Trophoblast cell (in vitro differentiated cells and primary cell): ENCODE results near the gene FPR1. TPM values are rescaled to one million over a fixed set of nuclear protein-coding genes. Genes with fewer than 3 reads are reported as not detected.
A peak's percentile ranks its signal among the peaks of the same experiment; 100 is the strongest.

Source experiments
- DNase-seq, 2 donors: peaks; one replicate each; pipeline ENCODE4 v3.0.0-alpha.2; 2016
- H2AFZ ChIP-seq: 2 replicates; pipeline ENCODE4 v1.6.1; 2013; ENCODE audit warnings: low read length, moderate library complexity, mild to moderate bottlenecking; ENCODE audit not compliant: insufficient read depth, poor library complexity
- H2AK5ac ChIP-seq: 2 replicates; pipeline ENCODE4 v1.6.1; 2013; ENCODE audit warnings: mild to moderate bottlenecking, low read length
- H2BK120ac ChIP-seq: 2 replicates; pipeline ENCODE4 v1.6.1; 2013; ENCODE audit warnings: low read length, mild to moderate bottlenecking, moderate library complexity; ENCODE audit not compliant: insufficient read depth, poor library complexity
- H2BK12ac ChIP-seq: 2 replicates; pipeline ENCODE4 v1.6.1; 2013; ENCODE audit warnings: mild to moderate bottlenecking, low read length, moderate library complexity
- H2BK5ac ChIP-seq: 2 replicates; pipeline ENCODE4 v1.6.1; 2013; ENCODE audit warnings: low read length, low read depth, moderate library complexity, mild to moderate bottlenecking; ENCODE audit not compliant: poor library complexity
- H3K14ac ChIP-seq: 2 replicates; pipeline ENCODE4 v1.6.1; 2013; ENCODE audit warnings: mild to moderate bottlenecking, low read length
- H3K18ac ChIP-seq: 2 replicates; pipeline ENCODE4 v1.6.1; 2013; ENCODE audit warnings: mild to moderate bottlenecking, low read length
- H3K23ac ChIP-seq: 2 replicates; pipeline ENCODE4 v1.6.1; 2013; ENCODE audit warnings: low read length
- H3K27ac ChIP-seq: 2 replicates; pipeline ENCODE4 v1.5.1; 2013; ENCODE audit warnings: low read depth, mild to moderate bottlenecking, inconsistent platforms, low read length, moderate library complexity
- H3K27me3 ChIP-seq: 2 replicates; pipeline ENCODE4 v1.6.1; 2013; ENCODE audit warnings: inconsistent platforms, mild to moderate bottlenecking, low read length, moderate library complexity; ENCODE audit not compliant: insufficient read depth
- H3K36me3 ChIP-seq, 2 experiments: 1 replicate in 1 of 2; 2 replicates in 1 of 2; pipeline ENCODE4 v1.6.1; 2013; ENCODE audit warnings: low read length in 2 of 2, mild to moderate bottlenecking in 2 of 2, moderate library complexity in 1 of 2; ENCODE audit not compliant: insufficient read depth in 2 of 2, control insufficient read depth in 1 of 2
- H3K4ac ChIP-seq: 2 replicates; pipeline ENCODE4 v1.6.1; 2013; ENCODE audit warnings: low read depth, mild to moderate bottlenecking, low read length, moderate library complexity
- H3K4me1 ChIP-seq, 2 experiments: 1 replicate in 1 of 2; 2 replicates in 1 of 2; pipeline ENCODE4 v1.6.1; 2013; ENCODE audit warnings: low read length in 2 of 2, mild to moderate bottlenecking in 2 of 2, moderate library complexity in 1 of 2; ENCODE audit not compliant: insufficient read depth in 2 of 2, control insufficient read depth in 1 of 2
- H3K4me2 ChIP-seq: 2 replicates; pipeline ENCODE4 v1.6.1; 2013; ENCODE audit warnings: inconsistent platforms, mild to moderate bottlenecking, low read length, moderate library complexity
- H3K4me3 ChIP-seq: 2 replicates; pipeline ENCODE4 v1.5.1; 2013; ENCODE audit warnings: mild to moderate bottlenecking, low read depth, low read length, inconsistent platforms
- H3K79me1 ChIP-seq: one replicate; pipeline ENCODE4 v1.6.1; 2013; ENCODE audit warnings: low read length
- H3K79me2 ChIP-seq: 2 replicates; pipeline ENCODE4 v1.6.1; 2013; ENCODE audit warnings: low read length, mild to moderate bottlenecking; ENCODE audit not compliant: control insufficient read depth, insufficient read depth, poor library complexity
- H3K9ac ChIP-seq: 2 replicates; pipeline ENCODE4 v1.6.1; 2013; ENCODE audit warnings: mild to moderate bottlenecking, low read length
- H3K9me3 ChIP-seq: 2 replicates; pipeline ENCODE4 v1.6.1; 2013; ENCODE audit warnings: low read depth, mild to moderate bottlenecking, control low read depth, inconsistent platforms, low read length; ENCODE audit not compliant: insufficient read depth
- H4K12ac ChIP-seq: 2 replicates; pipeline ENCODE4 v1.6.1; 2013; ENCODE audit warnings: low read depth, mild to moderate bottlenecking, low read length, moderate library complexity
- H4K8ac ChIP-seq: 2 replicates; pipeline ENCODE4 v1.6.1; 2013; ENCODE audit warnings: low read depth, mild to moderate bottlenecking, low read length, moderate library complexity
- H4K91ac ChIP-seq: one replicate; pipeline ENCODE4 v1.6.1; 2013; ENCODE audit warnings: low read depth, mild to moderate bottlenecking, low read length, moderate library complexity
- WGBS: extraction: QIAGEN DNeasy Blood & Tissue Kit; methylation state at CpG from one replicate; pipeline ENCODE4 v1.1.7; 2013; ENCODE audit warnings: missing lambda C conversion rate; ENCODE audit not compliant: insufficient read length, insufficient coverage; ENCODE audit errors: extremely low coverage; 5-methylcytosine and 5-hydroxymethylcytosine counted together
- polyA plus RNA-seq: library from polyadenylated mRNA; stranded (reverse); fragments of 200-250 nt; gene quantifications from 2 replicates; pipeline ENCODE4 v1.2.3, GENCODE V29; 2013

The FPR1 gene, protein sequence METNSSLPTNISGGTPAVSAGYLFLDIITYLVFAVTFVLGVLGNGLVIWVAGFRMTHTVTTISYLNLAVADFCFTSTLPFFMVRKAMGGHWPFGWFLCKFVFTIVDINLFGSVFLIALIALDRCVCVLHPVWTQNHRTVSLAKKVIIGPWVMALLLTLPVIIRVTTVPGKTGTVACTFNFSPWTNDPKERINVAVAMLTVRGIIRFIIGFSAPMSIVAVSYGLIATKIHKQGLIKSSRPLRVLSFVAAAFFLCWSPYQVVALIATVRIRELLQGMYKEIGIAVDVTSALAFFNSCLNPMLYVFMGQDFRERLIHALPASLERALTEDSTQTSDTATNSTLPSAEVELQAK
- 0.18 and 0.22 TPM in 2 replicates for polyA plus RNA-seq

GRCh38 chr19:51751655-51752054 lies at the start of gene FPR1:
Gene FPR1 (minus strand): TSS chr19:51751878. CDS start chr19:51746994, 4,884 bp downstream.
- Histone ChIP-seq H2AK5ac (no peak within 1 kb of the TSS), H4K8ac (no peak within 1 kb of the TSS), H2AFZ (no peak within 1 kb of the TSS), H3K4me3 (no peak within 1 kb of the TSS), H3K23ac (no peak within 1 kb of the TSS), H3K27me3 (no peaks in the 10 kb centered on the region), H4K12ac (no peak within 1 kb of the TSS), H3K27ac (no peak within 1 kb of the TSS), H3K9me3 (peaks cover 2% of the 10 kb centered on the region), H3K4me2 (no peak within 1 kb of the TSS), H2BK12ac (no peak within 1 kb of the TSS), H3K4ac (no peak within 1 kb of the TSS), H3K18ac (no peak within 1 kb of the TSS), H3K79me1 (no peaks in the 10 kb centered on the region), H3K9ac (no peak within 1 kb of the TSS), H3K79me2 (no peaks in the 10 kb centered on the region), H3K14ac (no peak within 1 kb of the TSS), H2BK5ac (no peak within 1 kb of the TSS), H3K4me1 (no peaks in the 10 kb centered on the region), H4K91ac (no peak within 1 kb of the TSS), H3K36me3 (no peaks in the 10 kb centered on the region), H2BK120ac (no peak within 1 kb of the TSS)
- DNase-seq: peak in 1 of 2 donors; percentile 30
- WGBS: no CpG with 5 or more reads among the region's 2 CpGs

GRCh38 chr19:51800473-51801244 lies 49.0 kb upstream of the FPR1 start:
- Histone ChIP-seq H2AFZ (no peak overlapping the region), H3K4me3 (no peak overlapping the region), H3K27ac (peak overlapping the region; percentile 85), H3K9ac (no peak overlapping the region), H3K4ac (no peak overlapping the region), H3K27me3 (no peaks in the 10 kb centered on the region), H3K4me2 (no peak overlapping the region), H3K23ac (no peak overlapping the region), H2BK5ac (peak overlapping the region; percentile 29), H2AK5ac (peak overlapping the region; percentile 20), H3K79me2 (no peaks in the 10 kb centered on the region), H3K9me3 (peaks cover 11% of the 10 kb centered on the region), H3K79me1 (peaks cover 21% of the 10 kb centered on the region), H3K4me1 (peaks cover 14 to 15% of the 10 kb centered on the region in 2 experiments), H3K18ac (no peak overlapping the region), H2BK120ac (no peak overlapping the region), H4K8ac (no peak overlapping the region), H4K91ac (peak overlapping the region; percentile 72), H4K12ac (no peak overlapping the region), H2BK12ac (peak overlapping the region; percentile 83), H3K36me3 (no peaks in the 10 kb centered on the region), H3K14ac (peak overlapping the region; percentile 67)
- DNase-seq: no peak
- WGBS: no CpG with 5 or more reads among the region's 7 CpGs

DNA sequence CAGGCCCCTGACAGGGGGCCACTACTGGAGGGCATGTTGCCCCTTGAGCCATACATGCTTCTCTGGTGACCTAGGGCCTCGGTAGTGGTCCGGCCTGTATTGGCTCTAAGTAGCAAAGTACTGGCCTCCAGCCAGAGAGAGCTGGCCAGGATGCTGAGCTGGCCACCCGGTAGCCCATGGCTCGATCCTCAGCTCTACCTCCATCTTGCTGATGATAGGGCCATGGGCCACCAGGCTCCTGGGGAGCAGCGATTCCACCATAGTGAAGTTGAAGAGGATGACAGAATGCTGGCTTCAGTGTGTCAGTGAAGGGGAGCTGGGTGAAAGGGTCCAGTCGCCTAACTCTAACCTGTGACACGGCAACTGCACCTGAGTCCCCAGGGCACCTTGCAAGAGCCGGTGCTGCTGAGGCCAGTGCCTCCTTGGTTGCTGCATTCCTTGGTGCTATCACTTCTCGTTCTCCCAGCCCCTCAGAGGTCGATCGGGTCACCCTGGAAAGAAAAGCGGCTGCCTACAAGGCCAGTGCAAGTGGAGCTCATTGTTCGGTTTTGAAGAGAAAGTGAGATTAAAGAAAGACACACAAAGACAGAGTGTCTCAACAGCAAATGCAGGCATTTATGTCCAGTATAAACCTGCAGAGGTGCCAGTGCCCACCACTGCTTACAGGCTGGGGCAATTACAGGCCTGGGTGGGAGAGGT lies 48.2 kb upstream of the FPR1 start:
- H3K14ac ChIP-seq: peak overlapping the region; percentile 67
- peak overlapping the region; percentile 44 for H4K8ac ChIP-seq
- H3K27ac ChIP-seq: peak overlapping the region; percentile 85
- no peaks in the 10 kb centered on the region for H3K27me3 ChIP-seq
- peak overlapping the region; percentile 72 for H4K91ac ChIP-seq
- H2BK5ac ChIP-seq: peak overlapping the region; percentile 81
- peaks cover 19% of the 10 kb centered on the region for H3K79me1 ChIP-seq
- DNase-seq: no peak
- no CpG with 5 or more reads among the region's 13 CpGs for WGBS
- no peak overlapping the region for H3K4ac ChIP-seq
- H3K4me2 ChIP-seq: no peak overlapping the region
- H3K9me3 ChIP-seq: peaks cover 11% of the 10 kb centered on the region
- no peak overlapping the region for H3K4me3 ChIP-seq
- H2AFZ ChIP-seq: peak overlapping the region; percentile 24
- H2BK120ac ChIP-seq: peak overlapping the region; percentile 77
- H3K36me3 ChIP-seq: no peaks in the 10 kb centered on the region
- H2AK5ac ChIP-seq: peak overlapping the region; percentile 20
- no peak overlapping the region for H3K23ac ChIP-seq
- peak overlapping the region; percentile 83 for H2BK12ac ChIP-seq
- peaks cover 11 to 12% of the 10 kb centered on the region in 2 experiments for H3K4me1 ChIP-seq
- H4K12ac ChIP-seq: no peak overlapping the region
- no peak overlapping the region for H3K9ac ChIP-seq
- H3K79me2 ChIP-seq: no peaks in the 10 kb centered on the region
- H3K18ac ChIP-seq: peak overlapping the region; percentile 56

DNA sequence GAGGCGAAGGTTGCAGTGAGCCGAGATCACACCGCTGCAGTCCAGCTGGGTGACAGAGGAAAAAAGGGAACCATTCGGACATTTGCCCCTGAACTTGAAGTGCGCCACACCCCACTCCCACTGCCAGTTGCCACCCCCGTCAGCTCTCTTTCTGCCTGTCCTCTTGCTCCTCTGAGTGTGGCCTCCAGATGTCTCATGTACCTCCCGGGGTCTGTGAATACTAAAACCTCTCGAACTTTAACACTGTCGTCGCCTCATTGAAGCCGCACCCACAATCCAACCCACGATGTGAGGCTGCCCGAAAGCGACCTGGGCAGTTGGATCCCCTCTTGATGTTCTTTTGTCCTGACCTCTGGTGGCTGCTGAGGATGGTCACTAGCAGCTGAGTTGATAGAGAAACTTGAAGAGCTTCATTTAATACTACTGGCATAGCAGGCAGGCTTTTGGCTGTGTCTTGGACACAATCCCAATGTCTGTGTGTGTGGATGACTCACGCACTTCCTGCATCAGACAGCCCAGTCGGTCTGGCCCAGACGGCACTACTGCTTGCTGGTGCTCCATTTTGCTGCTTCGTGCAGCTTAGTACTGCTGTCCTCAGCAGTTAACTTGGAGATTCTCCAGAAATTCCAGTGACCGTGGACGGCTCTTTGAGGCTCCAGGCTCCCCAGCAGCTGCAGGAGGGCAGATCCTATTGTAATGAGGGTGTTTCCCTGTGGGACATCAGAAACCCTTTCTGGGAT lies 47.5 kb upstream of the FPR1 start:
- Histone ChIP-seq H3K4me3 (no peak overlapping the region), H2AK5ac (peak overlapping the region; percentile 9), H2BK120ac (peak overlapping the region; percentile 85), H4K91ac (peak overlapping the region; percentile 94), H4K12ac (no peak overlapping the region), H3K27me3 (no peaks in the 10 kb centered on the region), H2AFZ (peak overlapping the region; percentile 24), H3K27ac (peak overlapping the region; percentile 85), H3K4ac (peak overlapping the region; percentile 6), H3K79me1 (peaks cover 17% of the 10 kb centered on the region), H3K9me3 (peaks cover 11% of the 10 kb centered on the region), H3K79me2 (no peaks in the 10 kb centered on the region), H3K9ac (no peak overlapping the region), H3K18ac (peak overlapping the region; percentile 54), H3K36me3 (no peaks in the 10 kb centered on the region), H3K14ac (peak overlapping the region; percentile 67), H3K23ac (no peak overlapping the region), H4K8ac (peak overlapping the region; percentile 50), H3K4me1 (peaks cover 9 to 12% of the 10 kb centered on the region in 2 experiments), H3K4me2 (no peak overlapping the region), H2BK5ac (peak overlapping the region; percentile 81), H2BK12ac (peak overlapping the region; percentile 83)
- peak; percentile 78 to 85 for DNase-seq
- no CpG with 5 or more reads among the region's 20 CpGs for WGBS
